NCI-H187 (cell line): ENCODE data around the gene INPP5A.

Experiments used
- DNase-seq, 2 experiments: peaks; one replicate each; lab custom pipeline; 2025; lab: John Stamatoyannopoulos, UW

Gene INPP5A

DNA sequence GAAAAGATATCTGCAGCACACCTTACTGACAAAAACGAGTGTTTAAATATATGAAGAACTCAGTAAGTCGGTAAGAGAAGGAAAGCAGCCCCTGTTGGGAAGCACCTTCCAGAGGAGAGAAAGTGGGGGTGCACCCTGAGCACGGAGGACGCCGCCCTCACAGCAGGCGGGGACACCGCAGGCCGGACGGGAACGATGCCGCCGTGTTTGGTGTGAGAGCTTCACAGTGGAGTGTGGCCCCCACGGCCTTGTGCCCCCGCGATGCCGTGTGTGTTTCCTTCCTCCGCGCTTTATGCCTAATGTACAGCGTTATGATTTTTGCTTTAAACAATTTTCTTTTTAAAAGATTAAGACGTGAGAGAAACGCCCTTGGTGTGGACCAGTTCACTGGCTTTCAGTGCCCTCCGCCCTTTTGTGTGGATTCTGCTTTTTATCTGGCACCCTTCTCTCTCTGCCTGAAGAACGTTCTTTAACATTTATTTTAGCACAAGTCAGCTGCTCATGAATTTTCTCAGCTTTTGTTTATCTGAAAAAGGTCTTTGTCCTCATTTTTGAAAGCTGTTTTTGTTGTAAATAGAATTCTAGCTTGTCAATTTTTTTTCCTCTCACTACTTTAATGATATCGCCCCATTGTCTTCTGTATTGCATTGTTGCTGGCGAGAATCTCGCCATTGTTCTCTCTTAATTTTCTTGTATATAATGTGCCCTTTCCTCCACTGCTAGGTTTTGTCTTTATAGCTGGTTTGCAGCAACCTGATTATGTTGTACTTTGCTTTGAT lies 110.7 kb downstream of the INPP5A start:
- DNase-seq: no peak

DNA sequence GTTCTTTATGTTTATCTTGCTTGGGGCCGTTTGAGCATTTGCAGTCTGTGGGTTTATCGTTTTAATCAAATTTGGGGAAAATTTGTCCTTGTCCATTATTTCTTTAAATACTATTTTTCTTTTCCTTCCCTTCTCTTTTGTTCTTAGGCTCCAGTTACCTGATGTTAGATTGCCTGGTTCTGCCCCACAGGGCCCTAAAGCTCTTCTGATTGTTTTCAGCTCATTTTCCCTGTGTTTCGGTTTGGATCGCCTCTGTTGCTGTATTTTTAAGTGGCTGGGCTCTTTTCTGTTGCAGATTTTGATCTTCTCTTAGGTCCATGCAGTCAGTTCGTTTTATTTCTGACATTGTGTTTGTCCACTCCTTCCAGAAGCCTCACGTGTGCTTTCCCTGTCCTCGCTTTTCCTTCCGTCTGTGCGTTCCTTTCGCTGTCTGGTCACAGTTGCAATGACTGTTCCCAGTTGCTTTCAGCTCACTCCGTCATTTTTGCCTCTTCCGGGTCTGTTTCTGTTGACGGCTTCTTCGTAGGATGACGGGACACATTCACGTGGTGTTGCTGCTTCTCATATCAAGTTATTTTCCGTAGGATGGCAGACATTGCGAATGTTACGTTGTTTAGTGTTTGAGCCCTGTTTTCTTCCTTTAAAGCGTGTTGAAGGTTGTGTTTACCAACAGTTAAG lies 111.4 kb downstream of the INPP5A start:
- no peak for DNase-seq

DNA sequence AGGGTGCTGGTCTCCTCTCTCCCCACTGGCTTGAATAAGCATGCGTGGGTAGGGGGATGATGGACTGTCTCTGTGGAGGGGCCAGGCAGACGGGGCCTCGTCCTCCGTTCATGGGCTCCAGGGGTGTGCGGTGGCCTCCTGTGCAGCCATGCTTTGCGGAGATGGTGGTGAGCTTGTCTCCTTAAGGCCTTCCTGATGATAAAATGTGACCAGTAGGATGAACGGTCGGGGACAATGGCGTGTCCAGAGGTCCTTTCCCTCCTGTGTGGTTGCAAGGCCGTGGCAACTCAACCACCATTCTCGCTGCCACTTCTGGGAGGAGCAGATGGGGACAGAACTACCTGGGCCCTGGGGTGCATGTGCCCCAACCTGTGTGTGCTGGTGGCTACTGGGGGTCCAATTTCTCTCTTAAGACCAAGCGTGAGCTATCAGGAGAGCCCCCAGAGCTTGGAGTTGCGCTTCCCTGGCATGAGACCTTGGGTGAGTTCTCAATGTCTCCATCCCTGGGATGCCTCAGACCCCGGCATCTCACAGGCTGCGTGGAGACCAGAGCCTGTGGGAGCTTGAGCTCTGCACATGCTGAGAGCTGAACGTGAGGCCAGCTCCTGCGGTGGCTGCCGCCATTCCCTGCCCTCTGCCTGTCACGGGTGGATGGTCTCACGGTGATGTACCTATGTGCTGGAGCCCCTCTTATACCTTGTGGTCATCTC lies 112.2 kb downstream of the INPP5A start:
- DNase-seq: no peak

DNA sequence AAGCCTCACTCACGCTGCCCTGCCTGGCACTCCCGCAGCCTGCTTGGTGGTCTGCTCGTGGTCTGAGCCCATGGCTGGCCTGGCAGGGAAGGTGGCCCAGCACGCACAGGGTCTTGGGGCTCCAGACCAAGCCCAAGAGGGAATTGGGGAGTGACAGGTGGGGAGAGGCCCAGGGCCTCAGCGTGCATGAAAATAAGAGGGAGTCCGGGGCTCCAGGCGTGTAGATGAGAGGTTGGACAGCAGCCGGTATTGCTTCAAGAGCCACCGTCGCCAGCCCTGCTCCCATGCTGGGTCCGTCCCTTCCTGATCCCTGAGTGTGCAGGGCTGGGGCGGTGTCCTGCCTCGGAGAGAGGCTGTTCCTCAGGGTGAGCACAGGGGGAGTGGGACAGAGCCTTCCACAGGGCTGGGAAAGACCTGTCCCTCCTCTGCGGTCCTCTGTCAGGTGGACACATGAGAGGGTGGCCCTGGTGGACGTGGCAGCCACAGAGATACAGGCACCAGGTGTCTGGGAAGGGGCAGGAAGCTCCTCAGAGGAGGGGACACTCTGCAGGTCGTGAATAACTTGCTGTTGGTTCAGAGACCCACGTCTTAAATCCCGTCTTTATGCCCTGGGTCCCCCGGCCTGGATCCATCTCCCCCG lies 113.1 kb downstream of the INPP5A start:
- DNase-seq: no peak

GRCh38 chr10:132651511-132652029 lies 114.0 kb downstream of the INPP5A start:
- no peak for DNase-seq

DNA sequence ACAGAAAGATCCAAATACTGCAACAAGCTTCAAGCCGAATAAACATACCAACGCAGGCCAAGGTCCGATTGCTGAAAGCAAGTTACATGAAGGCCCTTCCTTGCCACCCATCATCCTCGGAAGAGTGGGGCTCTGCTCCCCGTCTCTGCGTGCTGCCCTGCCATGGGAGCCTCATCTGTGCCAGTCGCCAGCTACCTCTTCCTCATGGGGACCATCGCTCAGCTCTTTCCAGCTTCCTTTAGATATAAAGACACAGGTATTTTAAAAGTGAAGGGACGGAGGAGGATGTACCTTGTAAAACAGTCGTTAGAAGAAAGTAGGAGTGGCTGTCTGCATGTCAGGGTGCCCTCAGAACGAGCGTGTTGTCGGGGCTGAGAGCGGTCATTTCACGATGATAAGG lies 114.9 kb downstream of the INPP5A start:
- DNase-seq: no peak

DNA sequence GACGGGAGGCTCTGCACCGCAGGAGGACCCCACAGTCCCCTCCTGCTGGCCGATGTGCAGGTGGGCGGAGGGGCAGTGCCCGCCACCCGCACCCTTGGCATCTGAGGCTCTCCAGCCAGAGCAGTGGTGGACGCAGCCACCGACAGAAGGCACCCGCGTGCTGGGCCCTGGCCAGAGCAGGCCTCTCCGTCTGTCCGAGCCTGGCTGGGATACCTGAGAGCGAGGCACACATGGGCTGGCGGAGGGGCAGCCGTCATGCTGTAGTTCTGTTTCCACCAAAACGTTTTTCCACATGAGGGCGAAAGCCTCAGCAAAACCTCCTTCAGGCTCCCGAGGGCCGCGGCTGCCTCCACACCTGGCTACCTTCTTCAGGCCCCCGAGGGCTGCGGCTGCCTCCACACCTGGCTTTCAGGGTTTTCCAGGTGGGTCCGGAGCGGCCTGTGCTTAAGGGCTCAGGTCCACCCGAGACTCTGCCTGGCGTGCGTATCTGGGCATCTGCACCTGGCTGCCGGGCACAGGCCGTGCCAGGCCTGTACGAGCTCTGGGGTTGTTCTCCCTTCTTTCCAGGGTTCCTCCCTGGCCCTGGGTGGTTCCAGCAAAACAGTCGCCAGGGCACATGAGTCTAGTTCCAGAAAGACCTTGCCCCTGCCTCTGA lies 115.5 kb downstream of the INPP5A start:
- no peak for DNase-seq

- DNase-seq: no peak
These were observed 116.1 kb downstream of the INPP5A start for GRCh38 chr10:132653721-132654120.

DNA sequence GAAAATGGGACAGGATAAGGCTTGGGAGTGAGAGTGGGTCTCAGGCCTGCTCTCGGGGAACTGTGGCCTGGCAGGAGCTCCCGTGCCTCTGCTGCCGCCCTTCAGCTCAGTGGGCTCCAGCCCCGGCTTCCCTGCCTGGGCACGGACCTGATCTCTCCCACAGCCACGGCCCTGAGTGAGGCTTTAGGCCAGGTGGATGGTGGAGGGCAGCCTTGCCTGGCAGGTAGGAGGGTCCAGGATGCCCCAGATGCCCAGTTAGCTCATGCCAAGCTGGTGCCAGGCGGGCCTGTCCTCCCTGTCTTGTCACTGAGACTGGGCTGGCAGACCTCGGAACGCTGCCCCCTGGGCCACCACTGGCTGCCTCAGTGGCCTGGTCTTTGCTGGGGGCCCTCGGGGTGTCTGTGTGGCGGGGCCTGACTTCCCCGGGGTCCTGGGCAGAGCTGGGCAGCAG lies 116.6 kb downstream of the INPP5A start:
- DNase-seq: no peak

DNA sequence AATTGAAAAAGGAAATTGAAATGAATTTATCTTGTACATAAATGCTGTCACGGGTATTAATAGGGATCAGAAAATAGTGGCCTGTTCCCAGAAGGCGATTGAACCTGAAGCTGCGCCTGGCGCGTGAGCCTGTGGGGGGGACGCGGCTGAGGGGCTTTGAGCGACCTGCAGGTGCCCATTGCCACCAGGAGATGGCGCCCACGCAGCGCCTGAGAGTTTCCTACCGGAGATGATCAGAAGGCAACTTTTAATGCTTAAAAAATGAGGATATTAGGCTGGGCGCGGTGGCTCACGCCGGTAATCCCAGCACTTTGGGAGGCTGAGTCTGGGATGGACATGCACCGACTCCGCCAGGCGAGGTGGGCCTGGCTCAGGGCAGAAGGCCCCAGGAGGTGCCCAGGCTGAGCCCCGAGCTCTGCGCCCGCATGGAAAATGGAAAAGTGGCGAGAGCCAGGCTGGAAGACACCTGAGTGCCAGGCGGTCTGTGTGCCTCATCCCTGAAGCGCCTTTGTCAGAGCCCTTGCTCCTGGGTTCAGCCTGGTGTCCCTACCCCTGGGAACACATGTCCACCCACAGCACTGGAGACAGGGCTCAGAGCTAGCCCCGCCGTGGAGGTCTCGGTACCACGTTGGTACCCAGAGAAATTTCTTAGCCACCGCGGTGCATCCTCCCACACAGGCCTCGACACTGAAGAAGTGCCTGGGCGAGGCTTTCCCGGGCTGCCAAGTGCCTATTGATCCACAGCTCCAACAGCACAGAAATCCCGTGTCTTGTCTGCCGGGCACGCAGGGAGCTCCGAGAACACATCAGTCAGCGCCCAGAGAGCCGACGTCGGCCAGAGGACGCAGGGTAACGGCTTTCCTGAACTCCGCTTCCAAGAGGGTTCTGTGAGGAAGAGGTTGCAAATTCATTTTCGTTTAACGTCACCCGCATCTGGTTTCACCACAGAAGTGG lies 117.4 kb downstream of the INPP5A start:
- DNase-seq: peak; percentile 2 to 23

DNA sequence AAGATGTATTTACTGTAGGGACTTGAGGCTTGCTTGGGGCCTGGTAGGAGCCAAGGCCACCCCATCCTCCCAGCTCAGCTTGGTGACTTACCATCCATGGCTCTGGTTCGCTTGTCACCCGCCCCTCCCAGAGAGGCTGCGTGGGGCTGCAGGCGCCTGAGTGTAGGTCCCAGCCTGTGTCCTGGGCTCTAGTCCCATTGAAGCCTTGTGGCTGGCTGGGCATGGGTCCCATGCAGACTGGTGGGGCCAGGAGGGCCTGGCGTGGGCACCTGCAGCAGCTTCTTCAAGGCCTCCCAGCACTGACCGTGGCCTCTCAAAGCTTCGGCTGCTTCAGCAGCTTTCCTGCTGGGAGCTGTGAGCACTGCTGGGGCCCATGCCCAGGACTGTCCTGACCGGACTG lies 118.1 kb downstream of the INPP5A start:
- no peak for DNase-seq

DNA sequence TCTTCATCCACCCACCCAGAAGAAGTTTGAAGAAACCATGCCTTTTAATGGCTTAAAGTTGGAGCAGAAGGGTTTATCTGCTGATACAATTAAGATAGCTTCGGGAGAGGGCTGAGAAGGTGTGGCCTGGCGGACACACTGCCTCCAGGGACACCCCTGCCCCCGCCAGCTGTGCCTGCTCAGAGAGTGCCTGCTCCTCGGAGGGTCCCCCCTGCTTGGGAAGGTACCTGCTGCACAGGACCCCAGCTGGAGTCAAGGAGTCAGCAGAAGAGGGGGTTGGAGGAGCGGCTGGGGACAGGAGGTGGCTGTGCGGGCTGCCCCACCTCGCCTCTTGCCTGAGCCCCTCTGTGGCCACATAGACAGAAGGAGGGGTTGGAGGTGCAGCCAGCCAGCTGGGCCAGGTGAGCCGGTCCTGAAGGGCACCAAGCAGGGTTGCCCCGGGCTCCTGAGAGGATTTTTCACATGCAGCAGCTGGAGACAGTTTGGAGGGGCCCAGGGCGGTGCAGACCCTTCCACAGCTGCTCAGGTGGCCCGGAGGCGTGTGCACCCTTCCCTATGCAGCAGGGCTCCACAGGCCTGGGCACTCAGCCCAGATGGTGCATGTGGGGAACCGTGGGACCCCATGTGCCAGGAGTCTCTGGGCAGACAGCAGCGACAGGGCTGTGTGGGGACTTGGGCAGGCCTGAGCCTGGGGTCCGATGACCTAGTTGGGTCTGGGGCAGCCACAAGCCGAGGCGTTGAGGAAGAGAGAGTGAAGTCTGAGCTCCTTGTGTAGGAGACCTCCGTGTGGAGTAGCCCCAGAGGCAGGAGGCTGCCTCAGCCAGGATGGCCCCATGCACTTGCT lies 118.9 kb downstream of the INPP5A start:
- DNase-seq: no peak

DNA sequence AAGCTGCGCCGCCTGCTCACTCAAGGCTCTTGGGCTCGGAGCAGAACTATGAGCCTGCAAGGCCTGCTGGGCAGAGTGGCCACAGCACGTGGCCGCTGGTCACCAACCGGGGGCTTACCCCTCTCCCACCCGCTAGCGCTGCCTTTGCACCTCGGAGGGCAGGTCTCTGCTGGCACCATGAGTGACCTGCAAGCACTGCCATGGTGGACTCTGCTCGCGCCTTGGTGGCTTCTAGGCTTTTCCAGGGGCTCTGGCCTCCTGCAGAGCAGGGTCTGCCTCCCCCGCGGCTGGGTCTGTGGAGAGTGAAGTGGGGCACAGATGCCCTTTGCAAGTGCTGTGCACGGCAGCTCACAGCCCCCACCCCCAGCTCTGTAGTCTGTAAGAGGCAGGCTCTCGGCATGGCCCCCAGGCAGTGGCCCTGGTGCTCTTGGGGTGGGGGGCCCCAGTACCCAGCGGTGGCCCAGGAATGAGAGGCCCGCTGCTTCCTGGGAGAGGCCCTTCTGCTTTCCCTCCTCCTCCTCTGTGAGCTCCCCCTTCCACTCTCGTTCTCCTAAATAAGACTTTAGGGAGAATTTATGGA lies 119.6 kb downstream of the INPP5A start:
- no peak for DNase-seq

DNA sequence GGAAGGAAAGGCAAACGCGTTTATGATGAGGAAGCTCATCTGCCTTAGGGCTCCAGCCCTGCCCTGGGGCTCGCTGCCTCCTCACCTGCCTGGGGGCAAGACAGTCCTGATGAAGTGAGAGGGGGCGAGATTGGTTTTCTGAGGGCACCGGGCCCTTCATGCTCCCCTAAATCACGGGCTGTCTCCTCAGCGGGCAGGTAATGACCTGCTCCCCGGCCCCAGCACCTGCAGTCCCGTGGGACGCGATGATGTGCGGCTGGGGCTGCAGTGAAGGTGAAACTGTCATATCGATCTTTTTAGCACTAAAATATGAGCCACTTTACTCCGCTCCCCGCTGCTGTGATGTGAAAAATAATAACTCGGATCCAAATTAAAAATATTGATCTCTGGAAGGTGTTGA lies 120.2 kb downstream of the INPP5A start:
- DNase-seq: no peak

- no peak for DNase-seq
These were observed 121.1 kb downstream of the INPP5A start for GRCh38 chr10:132658546-132659205.

DNA sequence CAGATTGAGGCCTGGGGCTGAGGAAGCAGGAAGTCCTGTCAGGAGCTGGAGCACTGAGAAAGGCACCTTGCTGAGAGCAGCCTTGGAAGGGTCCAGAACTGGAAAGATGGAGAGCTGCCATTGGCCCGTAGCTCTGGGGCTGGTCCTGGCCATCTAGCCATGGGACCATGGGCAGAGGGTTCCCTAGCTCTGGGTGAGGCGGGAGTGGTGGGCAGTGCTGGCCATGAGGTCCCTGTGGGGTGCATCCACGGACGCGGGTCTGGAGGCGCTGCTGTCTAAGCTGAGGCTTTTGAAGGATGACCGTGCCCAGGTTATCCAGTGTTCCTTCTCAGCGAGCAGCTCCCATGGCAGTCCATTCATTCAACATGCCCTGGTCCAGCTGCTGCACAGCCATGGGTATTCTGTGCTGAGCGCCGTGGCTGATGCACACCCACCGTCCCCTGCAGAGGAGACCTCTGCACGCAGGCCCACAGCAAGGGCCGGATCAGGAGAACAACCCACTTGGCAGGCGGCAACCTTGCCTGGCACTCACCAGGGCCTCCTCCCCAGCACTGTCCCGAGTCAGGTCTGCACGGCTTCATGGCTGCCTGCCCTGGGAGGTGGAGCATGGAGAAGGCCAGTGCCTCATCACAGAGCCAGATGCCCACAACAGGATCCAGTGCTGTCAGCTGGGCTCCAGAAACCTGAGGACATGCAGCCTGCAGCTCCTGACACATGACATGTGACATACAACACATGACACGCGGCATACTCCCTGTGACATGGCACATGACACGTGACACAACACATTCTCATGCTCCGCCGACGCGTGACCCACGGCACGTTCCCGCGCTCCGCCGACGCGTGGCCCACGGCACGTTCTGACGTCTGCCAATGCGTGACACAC lies 121.9 kb downstream of the INPP5A start:
- DNase-seq: no peak

DNA sequence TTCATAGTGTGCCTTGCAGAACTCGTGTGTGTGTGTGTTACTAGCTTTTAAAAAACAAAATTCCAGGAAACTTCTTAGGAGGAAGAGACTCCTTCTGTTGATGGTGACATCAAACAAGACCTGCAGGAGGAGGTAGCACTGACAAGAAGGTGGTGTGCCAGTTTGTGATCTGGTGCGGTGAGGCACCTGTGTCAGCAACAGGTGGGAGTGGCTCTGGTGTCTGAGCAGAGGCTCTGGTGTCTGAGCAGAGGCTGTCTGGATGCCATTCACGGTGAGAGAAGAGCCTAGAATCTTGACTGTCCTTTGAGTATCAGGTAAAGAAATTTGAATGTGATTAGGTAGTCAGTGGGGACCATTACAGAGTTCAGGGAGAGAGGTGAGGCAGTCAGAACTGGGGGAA lies 122.8 kb downstream of the INPP5A start:
- no peak for DNase-seq
